ENCODE data around the gene FCSK.
"Not testable (repeated sequence)": the region's sequence is repeated elsewhere in the genome, so short reads cannot be mapped to it uniquely, and the experiment has no call there.

DNA sequence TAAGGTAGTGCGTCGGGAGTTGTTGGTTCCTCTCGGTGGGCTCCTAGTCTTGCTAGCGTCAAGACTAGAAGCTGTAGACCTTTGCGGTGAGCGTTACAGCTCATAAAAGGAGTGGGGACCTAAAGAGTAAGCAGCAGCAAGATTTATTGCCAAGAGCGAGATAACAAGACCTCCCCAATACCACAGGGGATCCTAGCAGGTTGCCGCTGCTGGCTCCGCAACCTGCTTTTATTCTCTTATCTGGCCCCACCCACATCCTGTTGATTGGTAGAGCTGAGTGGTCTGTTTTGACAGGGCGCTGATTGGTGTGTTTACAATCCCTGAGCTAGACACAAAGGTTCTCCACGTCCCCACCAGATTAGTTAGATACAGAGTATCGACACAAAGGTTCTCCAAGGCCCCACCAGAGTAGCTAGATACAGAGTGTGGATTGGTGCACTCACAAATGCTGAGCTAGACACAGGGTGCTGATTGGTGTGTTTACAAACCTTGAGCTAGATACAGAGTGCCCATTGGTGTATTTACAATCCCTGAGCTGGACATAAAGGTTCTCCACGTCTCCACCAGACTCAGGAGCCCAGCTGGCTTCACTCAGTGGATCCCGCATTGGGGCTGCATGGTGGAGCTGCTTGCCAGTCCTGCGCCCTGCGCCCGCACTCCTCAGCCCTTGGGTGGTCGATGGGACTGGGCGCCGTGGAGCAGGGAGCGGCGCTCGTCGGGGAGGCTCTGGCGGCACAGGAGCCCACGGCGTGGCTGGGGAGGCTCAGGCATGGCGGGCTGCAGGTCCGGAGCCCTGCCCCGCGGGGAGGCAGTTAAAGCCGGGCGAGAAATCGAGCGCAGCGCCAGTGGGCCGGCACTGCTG is 4.0 kb upstream of the FCSK start:
- TF ChIP-seq, protein P1, sequence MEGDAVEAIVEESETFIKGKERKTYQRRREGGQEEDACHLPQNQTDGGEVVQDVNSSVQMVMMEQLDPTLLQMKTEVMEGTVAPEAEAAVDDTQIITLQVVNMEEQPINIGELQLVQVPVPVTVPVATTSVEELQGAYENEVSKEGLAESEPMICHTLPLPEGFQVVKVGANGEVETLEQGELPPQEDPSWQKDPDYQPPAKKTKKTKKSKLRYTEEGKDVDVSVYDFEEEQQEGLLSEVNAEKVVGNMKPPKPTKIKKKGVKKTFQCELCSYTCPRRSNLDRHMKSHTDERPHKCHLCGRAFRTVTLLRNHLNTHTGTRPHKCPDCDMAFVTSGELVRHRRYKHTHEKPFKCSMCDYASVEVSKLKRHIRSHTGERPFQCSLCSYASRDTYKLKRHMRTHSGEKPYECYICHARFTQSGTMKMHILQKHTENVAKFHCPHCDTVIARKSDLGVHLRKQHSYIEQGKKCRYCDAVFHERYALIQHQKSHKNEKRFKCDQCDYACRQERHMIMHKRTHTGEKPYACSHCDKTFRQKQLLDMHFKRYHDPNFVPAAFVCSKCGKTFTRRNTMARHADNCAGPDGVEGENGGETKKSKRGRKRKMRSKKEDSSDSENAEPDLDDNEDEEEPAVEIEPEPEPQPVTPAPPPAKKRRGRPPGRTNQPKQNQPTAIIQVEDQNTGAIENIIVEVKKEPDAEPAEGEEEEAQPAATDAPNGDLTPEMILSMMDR (conservative IDR thresholded peaks at IDR 0.05; ENCODE audit: low read depth, low read length): not testable (repeated sequence)
- TF ChIP-seq EZH2 (IDR thresholded peaks at IDR 0.05; ENCODE audit: borderline replicate concordance, low read depth, low read length, poor library complexity, severe bottlenecking): not testable (repeated sequence)

Measured in A673 (cell line).